HG03432 (cell line): Measurements from ENCODE around the gene SHF.

Experiments
- ATAC-seq: cut with Tn5 transposase; IDR thresholded peaks from one replicate; pipeline ENCODE4 v1.9.1; 2021; ENCODE audit warnings: mild to moderate bottlenecking, moderate library complexity; ENCODE audit not compliant: unreplicated experiment

SHF gene

DNA sequence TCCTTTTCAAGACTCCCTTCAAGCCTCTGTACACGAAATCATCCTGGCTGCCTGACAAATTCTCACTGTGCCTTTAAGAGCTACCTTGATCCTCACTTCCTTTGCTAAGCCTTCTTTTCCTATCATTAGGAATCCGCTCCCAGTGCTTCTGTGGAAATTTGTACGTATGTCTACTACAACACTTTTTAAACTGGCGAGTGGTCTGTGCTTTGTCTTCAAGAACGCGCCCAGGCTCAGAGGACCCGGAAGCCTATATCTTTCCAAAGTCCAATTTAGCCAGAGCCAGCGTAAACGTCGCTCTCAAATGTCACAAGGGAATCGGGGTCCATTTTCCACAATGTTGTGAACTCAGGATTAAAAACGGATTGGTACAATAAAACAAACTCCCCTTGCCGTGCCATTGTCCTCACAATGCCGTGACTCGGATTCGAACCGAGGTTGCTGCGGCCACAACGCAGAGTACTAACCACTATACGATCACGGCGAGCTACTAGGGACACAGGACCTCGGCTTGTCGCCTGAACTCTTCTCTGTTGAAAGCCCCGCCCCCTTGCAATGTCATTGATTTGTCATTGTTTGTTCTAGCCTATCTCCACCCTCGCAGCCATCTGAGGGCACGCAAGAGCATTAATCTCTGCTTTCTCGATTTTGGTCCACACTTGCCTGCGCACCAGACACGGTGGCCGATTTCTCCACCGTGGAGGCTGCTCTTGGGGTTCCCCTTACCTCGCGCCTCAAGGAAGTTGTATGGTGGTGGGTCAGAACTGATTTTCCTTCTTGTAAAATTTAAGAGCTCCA lies 12.4 kb upstream of the SHF start:
- ATAC-seq = peak; percentile 40

DNA sequence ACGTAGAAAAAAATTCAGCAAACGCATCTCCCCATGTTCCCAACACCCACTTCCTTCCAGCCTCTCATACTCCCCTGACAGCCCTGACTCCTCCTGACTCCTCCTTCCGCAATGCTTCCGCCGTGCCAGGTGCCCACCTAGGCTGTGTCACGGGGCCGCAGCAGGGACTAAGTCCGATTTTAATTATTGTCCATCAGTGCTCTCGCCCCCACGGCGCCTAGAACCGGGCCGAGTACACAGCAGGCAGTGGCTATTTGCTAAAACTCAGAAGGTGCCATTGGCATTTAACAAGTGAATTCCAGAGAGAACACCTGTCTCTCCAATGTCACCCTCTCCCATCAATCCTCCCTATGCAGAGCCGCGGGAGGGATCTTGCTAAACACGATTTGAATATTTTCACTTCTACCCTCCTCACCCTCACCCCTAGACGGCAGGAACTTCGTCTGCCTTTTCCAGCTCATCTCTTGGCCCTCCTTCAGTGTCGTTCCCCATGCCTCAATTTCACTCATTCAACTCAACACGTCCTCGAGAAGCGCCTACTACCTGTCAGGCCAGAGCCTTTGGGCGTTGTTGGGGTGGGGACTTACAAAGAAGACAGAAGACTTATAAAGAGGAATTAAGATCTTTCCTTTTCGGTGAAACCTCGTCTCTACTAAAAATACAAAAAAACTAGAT lies 11.5 kb upstream of the SHF start:
- ATAC-seq = peak; percentile 18

DNA sequence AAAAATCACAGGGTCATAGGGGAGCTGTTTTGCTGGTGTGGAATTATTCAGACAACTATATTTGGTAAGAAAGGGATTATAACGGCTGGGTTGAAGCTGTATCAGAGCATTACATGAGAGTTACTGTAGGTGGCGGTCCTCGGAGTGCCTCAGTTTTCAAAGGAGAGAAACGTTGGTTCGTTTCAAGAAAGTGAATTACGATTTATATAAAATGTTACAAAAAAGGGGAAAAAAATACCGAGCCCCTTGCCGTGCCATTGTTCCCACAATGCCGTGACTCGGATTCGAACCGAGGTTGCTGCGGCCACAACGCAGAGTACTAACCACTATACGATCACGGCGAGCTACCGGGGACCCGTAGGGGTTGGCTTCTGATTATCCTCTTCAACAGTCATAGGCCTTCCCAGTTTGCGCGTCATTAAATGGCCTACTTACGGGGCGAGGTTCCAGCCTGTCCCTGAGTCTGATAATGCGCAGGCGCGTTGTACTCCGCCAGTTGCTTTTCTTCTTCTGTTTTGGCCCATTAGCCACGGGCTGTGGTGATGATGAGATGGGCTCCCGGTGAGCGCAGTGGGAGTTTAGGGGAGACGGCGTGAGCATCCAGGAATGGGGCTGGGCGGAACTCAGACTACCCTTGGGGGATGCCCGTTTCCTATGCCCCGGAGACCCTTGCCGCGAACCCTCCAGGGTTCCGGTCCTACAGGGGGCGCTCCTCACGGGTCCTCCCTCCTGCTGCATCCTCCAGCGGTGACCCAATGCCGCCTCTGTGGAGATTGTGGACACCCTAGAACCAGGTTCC lies 10.8 kb upstream of the SHF start:
- ATAC-seq = peak; percentile 54

DNA sequence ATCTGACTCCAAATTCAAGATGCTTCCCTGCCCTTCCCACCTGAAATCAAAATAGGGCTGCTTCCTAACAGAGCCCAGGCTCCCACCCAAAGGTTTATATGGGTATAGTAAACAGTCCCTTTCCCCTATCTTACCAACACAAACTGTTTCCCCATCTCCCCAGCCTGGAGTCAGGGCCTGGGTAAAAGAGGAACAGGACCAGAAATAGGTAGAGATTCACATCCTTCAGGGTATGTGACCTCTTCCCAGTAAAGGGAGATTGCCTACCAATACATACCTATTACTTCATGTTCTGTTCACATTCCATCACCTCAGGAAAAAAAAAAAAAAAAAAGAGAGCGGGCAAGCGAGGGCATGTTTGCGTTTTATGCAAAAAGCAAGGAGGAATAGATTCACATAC lies 9.7 kb upstream of the SHF start:
- no peak for ATAC-seq

DNA sequence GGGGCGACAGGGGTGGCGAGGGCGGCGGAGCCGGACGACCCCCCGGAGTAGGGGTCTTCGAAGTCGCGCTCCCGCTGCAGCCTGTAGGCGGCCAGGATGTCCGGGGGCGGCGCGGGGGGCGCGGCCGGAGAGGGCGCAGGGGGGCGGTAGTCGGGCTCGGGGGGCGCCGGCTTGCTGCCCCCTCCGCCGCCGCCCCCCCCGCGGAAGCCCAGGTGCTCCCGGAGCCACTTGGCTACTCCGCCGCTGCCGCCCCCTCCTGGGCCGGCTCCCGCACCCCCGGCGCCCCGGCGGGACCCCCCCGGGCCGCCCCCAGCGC lies 230 bp downstream of the SHF start:
- peak; percentile 6 for ATAC-seq

DNA sequence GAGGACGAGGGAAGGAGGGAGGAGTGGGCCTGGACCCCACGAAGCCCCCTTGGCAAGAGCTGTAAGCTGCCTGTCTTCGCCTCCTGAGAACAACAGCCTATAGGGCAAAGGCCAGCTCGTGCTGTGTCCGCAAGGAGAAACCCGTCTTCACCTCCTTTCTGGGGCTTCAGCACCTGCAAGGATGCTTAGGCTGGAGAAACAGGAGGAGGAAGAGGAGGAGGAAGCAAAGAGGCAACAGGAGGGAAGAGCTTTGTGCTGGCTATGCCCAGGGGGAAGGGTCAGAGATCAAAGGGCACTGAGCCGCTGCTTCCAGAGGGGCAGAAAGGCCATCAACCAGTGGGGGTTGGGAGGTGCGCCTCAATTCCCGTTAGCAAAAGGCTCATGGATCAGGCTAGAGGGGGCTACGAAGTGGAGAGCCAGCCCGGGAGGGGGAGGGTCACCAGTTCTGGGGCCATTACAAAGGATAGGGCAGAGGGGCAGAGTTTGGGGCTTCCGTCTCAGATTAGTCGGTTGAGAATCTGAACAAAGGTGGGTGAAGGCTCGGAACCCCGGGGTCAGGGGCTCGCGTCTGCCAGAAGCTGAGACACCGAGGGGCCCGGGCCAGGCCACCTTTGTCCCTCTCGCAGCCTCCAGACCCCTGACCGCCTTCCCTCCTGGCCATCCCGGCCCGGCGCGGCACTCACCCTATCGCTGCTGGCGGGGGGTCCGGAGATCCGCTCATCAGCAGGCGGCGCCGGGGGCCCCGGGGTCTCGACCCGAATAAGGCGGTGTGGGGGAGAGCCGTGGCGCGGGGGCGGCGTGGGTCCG lies 792 bp downstream of the SHF start:
- peak; percentile 9 for ATAC-seq

DNA sequence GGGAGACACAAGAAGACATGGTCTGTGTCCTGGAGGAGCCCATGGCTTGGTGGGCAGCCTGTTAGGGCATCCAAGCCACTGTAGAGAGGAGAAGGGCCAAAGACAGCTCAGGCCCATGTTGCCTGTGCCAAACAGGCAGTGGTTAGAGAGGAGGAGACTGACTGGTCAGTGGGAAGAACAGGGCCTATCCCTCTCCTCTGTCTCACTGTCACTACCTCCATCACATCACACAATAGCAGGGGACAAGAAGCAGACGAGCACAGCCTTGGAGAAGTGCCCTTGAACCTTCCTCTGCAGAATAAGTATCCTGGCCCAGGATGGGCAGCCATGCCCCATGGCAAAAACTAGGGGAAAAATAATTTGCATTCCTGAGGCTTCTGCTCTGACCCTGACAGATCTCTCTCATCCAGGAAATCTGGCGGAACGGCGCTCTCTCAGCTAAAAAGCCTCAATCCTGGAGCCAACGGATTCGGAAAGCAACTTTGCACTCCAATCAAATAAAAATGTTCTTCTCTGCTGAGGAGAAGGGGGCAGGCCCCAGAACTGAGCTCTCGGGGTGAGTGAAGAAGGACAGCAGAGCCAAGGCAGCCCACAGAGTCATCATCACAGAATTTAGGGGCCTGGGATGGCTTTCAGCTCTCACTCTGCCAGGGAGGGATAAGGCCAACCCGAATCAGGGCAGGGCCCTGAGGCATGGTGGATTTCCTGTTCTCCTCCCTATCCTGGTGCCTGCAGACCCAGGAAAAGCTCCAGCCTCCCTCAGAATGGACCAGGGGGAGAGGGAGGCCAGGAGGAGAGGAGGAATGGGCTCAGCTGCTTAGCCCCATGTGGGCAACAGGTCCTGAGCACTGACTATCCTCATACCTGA lies 1.6 kb downstream of the SHF start:
- ATAC-seq = no peak

DNA sequence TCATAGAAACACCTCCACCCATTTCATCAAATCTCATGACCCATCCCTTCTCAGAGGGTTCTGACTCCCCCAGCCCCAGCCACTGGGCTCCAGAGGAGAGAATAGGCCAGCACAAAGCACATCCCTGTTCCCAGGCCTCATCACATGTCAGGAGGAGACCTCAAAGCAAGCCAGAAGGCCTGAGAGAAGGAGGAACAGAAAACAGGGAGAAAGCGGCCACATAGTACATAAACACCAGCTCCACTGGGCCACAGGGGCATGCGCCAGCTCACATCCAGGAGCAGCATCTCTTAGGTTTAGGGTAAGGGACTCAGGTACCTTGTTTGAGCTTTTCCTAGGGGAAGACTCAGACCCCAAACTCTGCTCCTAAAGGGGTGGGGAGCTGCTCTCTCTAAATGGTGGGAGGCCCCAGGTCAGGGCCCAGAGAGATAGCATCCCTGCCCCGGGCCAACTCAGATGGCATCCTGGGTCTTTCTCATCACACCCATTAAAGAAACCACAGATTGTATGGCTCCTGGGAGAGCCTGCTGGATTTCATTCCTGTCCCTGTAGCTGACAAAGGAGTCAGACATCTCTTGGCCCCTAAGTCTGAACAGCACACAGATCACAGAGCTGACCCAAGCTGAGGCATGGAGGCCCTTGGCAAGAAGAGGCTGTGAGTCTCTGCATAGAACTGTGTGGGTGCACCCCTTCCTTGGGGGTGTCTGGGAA lies 2.5 kb downstream of the SHF start:
- ATAC-seq = no peak

DNA sequence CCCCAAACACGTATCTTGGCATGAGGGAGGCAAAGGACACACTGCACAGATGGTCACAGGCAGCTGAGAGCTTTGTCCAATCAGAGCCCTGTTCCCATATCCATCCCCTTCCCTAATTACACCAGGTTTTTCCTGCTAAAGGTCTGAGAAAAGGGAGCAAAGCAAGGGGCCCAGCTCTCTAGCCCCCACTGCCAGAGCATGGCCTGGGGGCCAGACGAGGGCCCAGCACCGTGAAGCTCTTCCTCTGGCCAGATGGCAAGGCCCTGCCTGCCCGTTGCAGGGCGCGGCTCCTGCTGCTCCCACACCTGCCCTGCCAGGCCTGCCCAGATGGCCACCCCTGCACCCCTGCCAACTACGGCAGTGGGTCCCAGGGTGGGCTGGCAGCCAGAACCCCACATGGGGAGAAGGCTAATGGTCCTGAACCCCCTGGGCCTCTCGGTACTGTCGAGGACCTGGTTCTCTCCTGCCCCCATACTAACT lies 3.2 kb downstream of the SHF start:
- ATAC-seq = no peak

DNA sequence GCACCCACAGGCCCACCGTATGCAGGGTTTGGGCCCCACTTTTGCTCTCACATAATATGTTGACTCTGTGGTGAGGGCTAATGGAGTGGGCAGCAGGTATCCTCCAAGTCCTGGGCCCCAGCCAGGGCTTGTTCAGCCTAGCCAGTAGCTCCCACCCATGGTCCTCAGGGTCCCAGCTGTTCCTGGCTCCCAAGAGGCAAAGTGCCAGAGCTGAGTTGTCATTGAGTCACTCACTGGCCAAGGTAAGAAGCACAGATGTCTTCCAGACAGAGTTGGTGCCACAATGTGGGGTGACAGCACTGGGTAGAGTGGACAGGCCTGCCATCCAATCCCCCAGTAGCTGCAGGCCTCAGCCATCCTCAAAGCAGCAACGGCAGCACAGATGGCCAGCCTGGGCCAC lies 4.3 kb downstream of the SHF start:
- ATAC-seq = no peak

DNA sequence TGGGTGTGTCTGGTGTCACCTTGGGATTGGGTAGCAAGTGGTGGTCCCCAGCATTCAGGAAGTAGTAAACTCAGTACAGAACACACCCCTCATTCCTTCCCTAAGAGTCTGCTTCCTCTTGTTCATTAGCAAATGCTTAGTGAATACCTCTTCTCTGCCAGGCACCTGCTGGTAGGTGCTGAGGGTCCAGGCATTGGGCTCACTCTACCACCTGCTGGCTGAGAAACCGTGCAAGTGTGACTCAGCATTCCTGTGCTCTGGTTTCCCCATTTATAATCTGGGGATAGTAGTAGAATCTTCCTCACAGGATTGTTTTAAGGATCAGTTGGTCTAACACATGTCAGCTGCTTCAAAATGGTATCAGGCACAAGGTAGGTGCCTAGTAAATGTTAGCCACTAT lies 4.8 kb downstream of the SHF start:
- ATAC-seq = no peak

DNA sequence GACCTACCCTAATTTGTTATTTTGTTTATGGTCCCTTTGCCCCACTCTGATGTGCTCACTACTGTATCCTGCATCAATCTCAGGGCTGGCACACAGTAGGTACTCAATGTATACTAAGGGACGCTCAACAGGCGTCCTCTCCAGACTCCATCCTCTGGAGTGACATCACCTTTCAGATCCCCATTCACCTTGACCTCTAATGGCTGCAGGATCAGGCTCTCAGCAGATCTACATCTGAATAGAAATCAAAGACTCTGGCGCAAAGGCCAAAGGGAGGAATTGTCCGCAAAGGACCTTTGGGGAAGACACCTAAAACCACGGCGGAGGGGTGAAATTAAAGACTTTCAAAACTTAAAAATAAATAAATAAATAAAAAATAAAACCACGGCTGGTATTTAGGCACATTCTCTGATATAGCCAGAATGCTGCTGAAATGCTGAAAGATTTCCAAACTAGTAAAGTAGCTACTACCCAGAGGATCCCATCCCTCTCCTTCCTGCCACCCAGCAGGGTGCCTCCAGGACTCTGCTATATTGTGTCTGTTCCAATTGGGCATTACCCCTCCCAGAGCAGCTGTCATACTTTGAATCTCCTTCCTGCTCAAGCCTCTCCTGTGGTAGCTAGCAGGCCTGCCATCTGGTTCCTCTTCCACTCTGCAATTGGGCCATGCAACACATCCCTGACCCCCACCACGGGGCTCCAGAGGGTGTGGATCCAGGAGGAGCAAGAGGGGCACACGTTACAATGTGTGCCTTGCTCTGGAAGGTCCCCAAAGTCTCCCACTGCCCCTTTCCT lies 6.1 kb downstream of the SHF start:
- ATAC-seq = no peak

DNA sequence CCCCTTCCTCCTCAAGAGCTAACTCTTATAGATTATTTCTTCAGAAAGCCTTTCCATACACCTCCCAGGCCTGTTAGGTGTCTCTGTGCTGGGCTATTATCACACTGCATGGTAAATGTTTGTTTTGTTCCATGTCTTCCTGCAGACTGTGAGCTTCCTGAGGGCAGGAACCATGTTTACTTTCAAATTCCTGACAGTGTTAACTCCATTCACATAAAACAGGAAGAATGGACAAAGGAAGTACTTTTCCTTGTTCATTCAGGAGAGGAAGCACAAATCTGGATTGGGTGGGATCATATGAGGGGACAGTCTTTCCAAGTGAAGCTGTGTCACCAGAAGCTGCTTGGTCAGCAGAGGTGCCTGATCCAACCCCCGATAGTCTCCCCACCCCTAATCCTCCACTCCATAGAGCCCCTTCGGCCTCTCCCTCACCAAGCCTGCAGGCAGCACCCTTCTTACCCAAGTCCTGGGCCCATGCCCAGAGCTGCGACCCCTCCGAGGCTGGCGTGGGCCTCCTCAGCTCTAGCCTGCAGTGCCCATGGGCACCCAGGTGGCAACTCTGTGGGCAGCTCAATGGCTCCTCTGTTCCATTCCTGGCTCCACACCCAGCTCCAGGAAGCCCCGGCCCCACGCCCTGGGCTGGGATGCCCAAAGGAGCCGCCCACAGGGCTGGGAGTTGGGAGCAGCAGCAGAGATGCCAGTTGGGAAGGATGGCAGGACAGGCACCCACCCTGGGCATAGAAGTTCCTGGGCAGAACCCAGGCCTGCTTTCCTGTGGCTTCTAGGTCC lies 6.9 kb downstream of the SHF start:
- no peak for ATAC-seq

DNA sequence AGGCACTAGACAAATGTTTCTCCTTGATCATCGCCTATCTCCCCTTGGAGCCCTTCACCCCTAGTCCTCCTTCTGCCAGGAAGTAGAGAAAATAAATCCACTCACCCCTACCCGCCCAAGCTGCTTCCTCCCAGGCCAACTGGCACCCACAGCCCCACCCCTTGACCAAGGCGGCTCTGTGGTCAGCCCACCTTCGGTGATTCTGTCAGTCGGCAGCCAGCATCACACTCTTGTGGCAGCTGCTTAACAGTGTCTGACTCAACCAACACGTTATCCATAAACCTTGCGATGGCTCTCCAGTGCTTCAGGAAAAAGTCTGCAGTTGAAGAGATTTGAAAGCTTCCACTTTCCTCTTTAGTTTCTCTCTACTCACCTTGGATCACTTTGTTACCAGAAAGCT lies 7.6 kb downstream of the SHF start:
- ATAC-seq = no peak

DNA sequence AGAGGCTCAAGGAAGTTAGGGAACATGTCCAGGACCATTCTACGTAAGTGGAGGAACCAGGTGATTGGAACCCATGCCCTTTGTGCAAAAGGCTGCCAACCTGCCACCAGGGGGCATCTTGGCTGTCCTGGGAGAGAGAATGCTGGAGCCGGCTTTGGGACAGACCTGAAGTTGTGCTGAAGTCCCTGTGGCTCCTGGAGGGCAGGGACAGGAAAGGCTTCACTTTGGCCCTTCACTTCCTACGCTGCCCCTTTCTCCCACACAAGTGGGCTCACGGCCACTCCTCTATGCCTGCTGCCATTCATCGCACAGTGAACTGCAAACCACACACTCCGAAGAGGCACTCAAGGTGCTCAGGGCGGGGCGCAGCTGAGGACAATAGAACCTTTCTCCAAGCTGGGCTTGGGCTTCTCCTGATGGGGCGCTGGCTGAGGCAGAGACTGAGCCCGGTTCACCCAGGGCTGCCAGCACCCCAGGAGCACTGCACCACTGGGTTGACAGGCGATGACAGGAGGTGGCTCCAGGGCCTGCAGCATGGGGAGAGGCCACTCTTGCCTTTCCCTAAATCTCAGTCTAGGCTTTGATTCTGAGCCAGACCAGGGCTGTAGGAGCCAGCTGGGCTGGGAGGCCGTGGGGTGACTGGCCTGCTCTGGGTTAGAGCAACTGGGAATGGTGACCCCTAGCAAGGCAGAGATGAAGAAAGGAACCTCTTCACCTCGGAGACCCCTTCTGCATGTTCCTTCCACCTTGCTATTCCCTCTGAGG lies 8.4 kb downstream of the SHF start:
- no peak for ATAC-seq

DNA sequence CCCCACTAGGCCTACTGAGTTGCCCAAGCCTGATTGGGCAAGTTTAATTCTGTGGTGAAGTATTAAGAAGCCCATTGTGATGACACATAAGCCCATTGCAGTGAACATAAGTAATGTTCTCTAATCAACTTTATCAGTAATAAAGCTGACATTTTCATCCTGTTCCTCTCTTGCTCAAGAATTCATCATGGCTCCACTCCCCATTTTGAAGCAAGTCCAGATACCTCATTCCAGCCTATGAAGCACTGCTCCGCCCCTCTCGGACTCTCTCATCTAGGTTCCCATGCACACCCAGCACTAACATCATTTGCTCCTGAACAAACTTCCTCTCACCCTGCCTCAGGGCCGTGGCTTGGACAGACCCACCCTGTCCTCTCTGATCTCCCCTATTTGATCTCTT lies 10.5 kb downstream of the SHF start:
- ATAC-seq = no peak

DNA sequence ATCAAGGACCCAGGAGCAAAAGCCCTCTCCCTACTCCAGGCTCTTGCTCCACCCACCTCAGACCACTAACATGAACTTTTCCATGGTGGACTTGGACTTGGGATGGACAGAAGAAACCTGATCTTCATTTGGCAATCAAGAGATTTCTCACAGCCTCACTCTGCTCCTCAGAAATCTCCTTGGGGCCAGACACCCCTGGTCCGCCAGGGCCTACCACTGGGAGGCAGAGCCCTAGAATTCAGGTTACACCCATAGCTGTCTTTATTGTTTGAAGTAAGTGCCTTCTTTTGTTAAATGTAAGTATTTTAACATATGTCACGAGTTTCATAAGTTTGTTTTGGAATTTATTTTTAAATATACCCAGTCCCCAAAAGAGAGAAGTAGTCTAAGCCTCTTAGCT lies 13.2 kb downstream of the SHF start:
- no peak for ATAC-seq
